Sigmoid colon (tissue), 4 donors: ENCODE data around the gene MTTP.

ENCODE experiments used
- EP300 ChIP-seq, 4 donors: sonication (generic); formaldehyde crosslinking; IDR thresholded peaks; one replicate each; pipeline ENCODE4 v1.6.1; 2017; ENCODE audit warnings: antibody characterized with exemption in 4 of 4
- POLR2AphosphoS5 ChIP-seq, 4 donors: sonication (generic); formaldehyde crosslinking; IDR thresholded peaks; one replicate each; pipeline ENCODE4 v1.6.1; 2017; ENCODE audit warnings: antibody characterized with exemption in 4 of 4
- TF ChIP-seq, protein P1 (sequence below), 4 experiments: fragments of 450-650 bp in 3 of 4; fragments of 200-600 bp in 1 of 4; IDR thresholded peaks; one replicate each; pipeline ENCODE4 v1.5.1; 2016 to 2019; ENCODE audit warnings: antibody characterized with exemption in 4 of 4, mild to moderate bottlenecking in 3 of 4, moderate library complexity in 2 of 4

DNA sequence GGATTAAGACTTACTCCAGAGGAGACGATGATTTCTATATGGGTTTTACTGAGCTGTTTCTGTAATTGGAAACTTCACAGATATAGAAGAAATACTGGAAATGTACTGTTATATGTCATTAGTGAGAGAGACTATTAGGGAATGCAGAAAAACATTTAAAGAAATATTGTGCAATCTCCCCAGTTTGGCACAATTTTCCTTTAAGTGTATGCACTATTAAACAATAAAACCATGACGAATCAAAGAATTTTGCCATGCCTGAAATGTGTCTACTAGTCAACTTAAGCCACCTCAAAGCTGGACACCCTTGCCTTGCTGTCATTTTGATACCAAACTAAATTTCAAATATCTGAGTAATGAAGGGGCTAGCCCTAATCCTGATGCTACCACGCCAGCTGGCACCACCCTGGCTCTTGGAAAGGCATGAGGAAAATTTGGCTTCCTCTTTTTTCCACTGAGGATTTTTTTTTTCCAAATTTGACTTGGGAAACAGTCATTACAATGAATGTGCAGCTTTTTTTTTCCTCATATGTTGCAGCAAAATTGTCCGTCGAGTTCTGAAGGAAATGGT, 36.1 kb downstream of the MTTP start:
- TF ChIP-seq, protein P1, sequence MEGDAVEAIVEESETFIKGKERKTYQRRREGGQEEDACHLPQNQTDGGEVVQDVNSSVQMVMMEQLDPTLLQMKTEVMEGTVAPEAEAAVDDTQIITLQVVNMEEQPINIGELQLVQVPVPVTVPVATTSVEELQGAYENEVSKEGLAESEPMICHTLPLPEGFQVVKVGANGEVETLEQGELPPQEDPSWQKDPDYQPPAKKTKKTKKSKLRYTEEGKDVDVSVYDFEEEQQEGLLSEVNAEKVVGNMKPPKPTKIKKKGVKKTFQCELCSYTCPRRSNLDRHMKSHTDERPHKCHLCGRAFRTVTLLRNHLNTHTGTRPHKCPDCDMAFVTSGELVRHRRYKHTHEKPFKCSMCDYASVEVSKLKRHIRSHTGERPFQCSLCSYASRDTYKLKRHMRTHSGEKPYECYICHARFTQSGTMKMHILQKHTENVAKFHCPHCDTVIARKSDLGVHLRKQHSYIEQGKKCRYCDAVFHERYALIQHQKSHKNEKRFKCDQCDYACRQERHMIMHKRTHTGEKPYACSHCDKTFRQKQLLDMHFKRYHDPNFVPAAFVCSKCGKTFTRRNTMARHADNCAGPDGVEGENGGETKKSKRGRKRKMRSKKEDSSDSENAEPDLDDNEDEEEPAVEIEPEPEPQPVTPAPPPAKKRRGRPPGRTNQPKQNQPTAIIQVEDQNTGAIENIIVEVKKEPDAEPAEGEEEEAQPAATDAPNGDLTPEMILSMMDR (IDR thresholded peaks at IDR 0.05): no peak
- TF ChIP-seq EP300 (IDR thresholded peaks at IDR 0.05): no peak
- TF ChIP-seq POLR2AphosphoS5 (IDR thresholded peaks at IDR 0.05): no peak
